ENCODE measurements around the gene TSC22D4.
"Not testable (repeated sequence)": the region's sequence is repeated elsewhere in the genome, so short reads cannot be mapped to it uniquely, and the experiment has no call there.

TSC22D4 gene

DNA sequence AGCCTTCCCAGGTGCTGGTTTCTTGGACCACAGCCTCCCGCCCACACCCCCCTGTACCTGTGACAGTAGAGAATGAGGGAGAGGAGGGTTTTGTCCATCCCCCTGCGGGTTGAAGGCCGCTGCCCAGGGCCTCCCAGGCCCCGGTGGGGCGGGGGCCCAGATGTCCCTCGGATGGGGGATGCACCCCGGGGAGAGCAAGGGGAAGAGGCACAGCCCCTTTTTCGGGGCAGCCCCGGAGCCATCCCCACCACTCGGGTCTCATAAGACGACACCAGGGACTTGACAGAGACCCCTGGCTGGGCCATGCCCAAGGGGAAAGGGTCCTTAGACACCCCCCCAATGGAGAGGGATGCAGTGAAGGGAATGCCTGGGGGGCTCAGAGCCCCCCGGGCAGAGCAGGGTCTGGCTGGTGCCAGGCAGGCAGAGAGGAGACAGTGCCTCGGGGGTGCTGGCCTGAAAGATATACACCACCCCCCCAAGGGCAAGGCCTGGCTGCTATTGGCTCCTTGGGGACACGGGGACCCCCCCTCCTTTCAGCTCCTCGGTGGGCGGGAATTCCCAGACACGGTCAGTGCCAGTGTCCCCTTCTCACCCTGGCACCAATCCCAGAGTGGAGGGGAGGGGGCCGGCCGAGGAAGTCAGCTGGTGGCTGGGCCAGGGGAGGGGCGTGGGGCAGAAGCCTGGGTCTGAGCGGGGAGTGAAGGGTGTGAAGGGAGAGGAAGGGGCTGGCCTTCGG lies 11.2 kb downstream of the TSC22D4 start:
- Histone ChIP-seq H3K27ac (ENCODE audit: low read depth, low read length) (no peak overlapping the region), H3K27me3 (ENCODE audit: control insufficient read depth in 1 of 2, insufficient read depth in 2 of 2, low read length in 2 of 2) (no peaks in the 10 kb centered on the region), H3K9me3 (ENCODE audit: low read length) (no peaks in the 10 kb centered on the region), H3K4me1 (ENCODE audit: insufficient read depth, low read length) (peaks cover 22% of the 10 kb centered on the region), H3K36me3 (ENCODE audit: insufficient read depth, low read length) (no peaks in the 10 kb centered on the region), H3K4me3 (ENCODE audit: low read depth in 1 of 2, low read length in 2 of 2) (no peak overlapping the region), H3K9ac (ENCODE audit: low read length) (no peak overlapping the region)

DNA sequence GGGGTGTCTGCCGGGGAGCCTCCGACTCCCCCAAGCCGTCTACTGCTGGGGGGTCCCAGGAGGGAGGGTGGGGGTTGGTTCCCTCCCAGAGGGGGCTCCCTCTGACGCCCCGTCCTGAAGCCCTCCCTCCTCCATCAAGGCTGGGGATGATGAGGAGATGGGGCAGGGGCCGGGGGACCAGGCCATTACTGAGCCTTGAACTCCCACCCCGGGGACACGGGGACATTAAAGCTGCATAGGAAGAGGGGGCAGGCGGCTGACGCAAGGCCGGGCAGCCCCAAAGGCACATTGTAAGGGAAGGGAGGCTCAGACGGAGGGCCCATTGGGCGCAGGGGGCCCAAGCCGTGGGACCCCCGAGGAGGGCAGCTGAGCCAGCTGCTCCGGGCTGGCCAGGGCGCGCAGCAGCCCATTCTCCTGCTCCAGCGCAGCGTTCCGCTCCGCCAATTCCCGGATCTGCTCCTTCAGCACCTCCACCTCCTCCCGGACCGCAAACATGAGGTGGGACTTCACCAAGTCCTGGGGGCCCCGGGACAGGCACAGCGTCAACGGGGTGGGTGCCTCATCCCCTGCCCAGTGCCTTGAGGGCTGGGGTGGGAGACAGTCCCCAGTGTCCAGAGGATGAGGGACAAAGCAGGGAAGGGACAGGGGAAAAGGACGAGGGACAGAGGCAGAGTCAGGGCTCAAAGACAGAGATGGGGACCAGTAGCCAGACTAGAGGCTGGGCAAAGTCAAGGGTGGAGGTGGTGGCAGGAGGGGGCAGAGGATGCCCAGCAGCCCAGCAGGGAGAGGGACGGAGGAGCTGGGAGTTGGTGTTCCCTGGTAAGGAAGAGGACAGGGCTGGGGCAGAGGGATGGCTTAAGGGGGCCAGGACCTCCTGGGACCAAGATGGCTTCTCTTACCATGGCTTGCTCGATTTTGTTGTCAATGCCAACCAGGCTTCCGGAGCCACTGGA lies 12.1 kb downstream of the TSC22D4 start:
- no peak overlapping the region for H3K4me3 ChIP-seq (ENCODE audit: low read depth in 1 of 2, low read length in 2 of 2)
- H3K27me3 ChIP-seq (ENCODE audit: control insufficient read depth in 1 of 2, insufficient read depth in 2 of 2, low read length in 2 of 2) = no peaks in the 10 kb centered on the region
- no peaks in the 10 kb centered on the region for H3K36me3 ChIP-seq (ENCODE audit: insufficient read depth, low read length)
- H3K9me3 ChIP-seq (ENCODE audit: low read length) = no peaks in the 10 kb centered on the region
- no peak overlapping the region for H3K9ac ChIP-seq (ENCODE audit: low read length)
- H3K27ac ChIP-seq (ENCODE audit: low read depth, low read length) = peak overlapping the region; percentile 44
- peaks cover 21% of the 10 kb centered on the region for H3K4me1 ChIP-seq (ENCODE audit: insufficient read depth, low read length)

DNA sequence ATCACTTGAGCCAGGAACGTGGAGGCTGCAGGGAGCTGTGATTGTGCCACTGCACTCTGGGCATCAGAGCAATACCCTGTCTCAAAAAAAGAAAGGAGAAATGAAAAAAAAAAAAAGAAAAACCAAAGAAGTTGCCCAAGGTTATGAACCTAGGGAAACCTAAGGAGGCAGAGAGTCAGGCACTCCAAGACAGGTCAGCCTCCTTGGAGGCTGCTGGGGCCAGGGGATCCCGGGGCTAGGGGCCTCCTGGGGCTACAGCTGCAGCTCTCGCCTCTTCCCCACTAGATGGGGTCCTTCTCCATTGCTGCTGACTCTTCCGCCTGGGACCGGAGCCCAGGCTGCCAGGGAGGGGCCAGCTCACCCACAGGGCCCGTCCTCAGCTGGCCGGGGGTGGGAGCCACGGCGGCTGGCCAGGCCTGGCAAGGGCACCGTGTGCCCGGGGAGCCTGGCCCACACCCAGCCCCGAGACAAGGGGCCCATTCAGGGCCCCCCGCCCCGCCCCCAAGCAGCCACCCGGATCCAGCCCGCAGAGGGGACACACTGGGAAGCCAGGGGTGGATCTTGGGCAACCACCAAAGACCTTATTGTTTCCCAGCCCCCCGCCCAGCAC lies 13.2 kb downstream of the TSC22D4 start:
- Histone ChIP-seq H3K27ac (ENCODE audit: low read depth, low read length) (peak overlapping the region; percentile 12), H3K9ac (ENCODE audit: low read length) (no peak overlapping the region), H3K9me3 (ENCODE audit: low read length) (no peaks in the 10 kb centered on the region), H3K36me3 (ENCODE audit: insufficient read depth, low read length) (peaks cover 2% of the 10 kb centered on the region), H3K4me1 (ENCODE audit: insufficient read depth, low read length) (peaks cover 21% of the 10 kb centered on the region), H3K27me3 (ENCODE audit: control insufficient read depth in 1 of 2, insufficient read depth in 2 of 2, low read length in 2 of 2) (no peaks in the 10 kb centered on the region), H3K4me3 (ENCODE audit: low read depth in 1 of 2, low read length in 2 of 2) (no peak overlapping the region)

DNA sequence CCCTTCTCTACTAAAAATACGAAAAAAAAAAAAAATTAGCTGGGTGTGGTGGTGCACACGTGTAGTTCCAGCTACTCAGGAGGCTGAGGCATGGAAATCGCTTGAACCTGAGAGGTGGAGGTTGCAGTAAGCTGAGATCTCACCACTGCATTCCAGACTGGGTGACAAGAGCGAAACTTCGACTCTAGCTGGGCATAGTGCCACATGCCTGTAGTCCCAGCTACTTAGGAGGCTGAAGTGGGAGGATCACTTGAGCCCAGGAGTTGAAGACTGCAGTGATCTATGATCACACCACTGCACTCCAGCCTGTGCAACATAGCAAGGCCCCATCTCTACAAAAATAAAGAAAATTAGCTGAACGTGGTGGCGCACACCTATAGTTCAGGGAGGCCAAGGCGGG lies 13.7 kb downstream of the TSC22D4 start:
- no peaks in the 10 kb centered on the region for H3K27me3 ChIP-seq (ENCODE audit: control insufficient read depth in 1 of 2, insufficient read depth in 2 of 2, low read length in 2 of 2)
- H3K36me3 ChIP-seq (ENCODE audit: insufficient read depth, low read length) = peaks cover 7% of the 10 kb centered on the region
- H3K27ac ChIP-seq (ENCODE audit: low read depth, low read length) = peak overlapping the region; percentile 12
- H3K9ac ChIP-seq (ENCODE audit: low read length) = no peak overlapping the region
- peaks cover 21% of the 10 kb centered on the region for H3K4me1 ChIP-seq (ENCODE audit: insufficient read depth, low read length)
- H3K4me3 ChIP-seq (ENCODE audit: low read depth in 1 of 2, low read length in 2 of 2) = no peak overlapping the region
- H3K9me3 ChIP-seq (ENCODE audit: low read length) = no peaks in the 10 kb centered on the region

DNA sequence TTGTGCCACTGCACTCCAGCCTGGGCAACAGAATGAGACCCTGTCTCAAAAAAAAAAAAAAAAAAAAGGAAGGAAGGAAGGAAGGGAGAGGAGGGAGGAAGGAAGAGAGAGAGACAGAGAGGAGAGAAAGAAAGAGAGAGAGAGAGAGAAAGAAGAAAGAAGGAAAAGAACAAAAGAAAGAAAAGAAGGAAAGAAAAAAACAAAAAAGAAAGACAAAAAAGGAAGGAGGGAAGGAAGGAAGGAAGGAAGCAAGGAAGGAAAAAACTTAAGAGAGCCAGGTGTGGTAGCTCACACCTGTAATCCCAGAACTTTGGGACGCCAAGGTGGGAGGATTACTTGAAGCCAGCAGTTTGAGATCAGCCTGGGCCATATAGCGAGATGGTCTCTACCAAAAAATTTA lies 14.2 kb downstream of the TSC22D4 start:
- H3K36me3 ChIP-seq (ENCODE audit: insufficient read depth, low read length) = peaks cover 10% of the 10 kb centered on the region
- no peaks in the 10 kb centered on the region for H3K9me3 ChIP-seq (ENCODE audit: low read length)
- H3K9ac ChIP-seq (ENCODE audit: low read length) = no peak overlapping the region
- H3K4me1 ChIP-seq (ENCODE audit: insufficient read depth, low read length) = peaks cover 21% of the 10 kb centered on the region
- no peak overlapping the region for H3K27ac ChIP-seq (ENCODE audit: low read depth, low read length)
- H3K4me3 ChIP-seq (ENCODE audit: low read depth in 1 of 2, low read length in 2 of 2) = no peak overlapping the region
- no peaks in the 10 kb centered on the region for H3K27me3 ChIP-seq (ENCODE audit: control insufficient read depth in 1 of 2, insufficient read depth in 2 of 2, low read length in 2 of 2)

DNA sequence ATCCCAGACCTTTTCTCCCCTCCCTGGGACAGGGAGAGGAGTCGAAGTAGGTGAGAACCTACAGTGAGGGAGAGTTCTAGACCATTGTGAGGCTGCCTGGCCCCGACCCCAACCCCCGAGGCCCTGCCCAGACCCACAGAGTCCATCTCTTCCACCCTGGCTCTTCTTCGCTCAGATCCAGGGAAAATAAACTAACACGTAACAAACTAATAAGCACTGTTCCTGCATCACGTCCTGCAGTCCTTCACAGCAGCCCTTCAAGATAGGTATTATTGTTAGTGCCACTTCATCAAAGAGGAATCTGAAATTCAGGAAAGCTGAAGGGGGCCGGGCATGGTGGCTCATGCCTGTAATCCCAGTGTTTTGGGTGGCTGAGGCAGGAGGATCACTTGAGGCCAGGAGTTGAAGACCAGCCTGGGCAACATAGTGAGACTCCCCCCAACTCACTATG lies 14.8 kb downstream of the TSC22D4 start, which contains the start of gene SPACDR:
Gene SPACDR, minus strand, starts transcription at position 51 of the 451 bp plus-strand sequence. CDS start 235 bp downstream, outside the sequence.
- Histone ChIP-seq H3K9me3 (ENCODE audit: low read length) (no peaks in the 10 kb centered on the region), H3K27ac (ENCODE audit: low read depth, low read length) (no peak within 1 kb of the TSS), H3K4me1 (ENCODE audit: insufficient read depth, low read length) (peaks cover 15% of the 10 kb centered on the region), H3K4me3 (ENCODE audit: low read depth in 1 of 2, low read length in 2 of 2) (no peak within 1 kb of the TSS), H3K27me3 (ENCODE audit: control insufficient read depth in 1 of 2, insufficient read depth in 2 of 2, low read length in 2 of 2) (no peaks in the 10 kb centered on the region), H3K36me3 (ENCODE audit: insufficient read depth, low read length) (peaks cover 10% of the 10 kb centered on the region), H3K9ac (ENCODE audit: low read length) (no peak within 1 kb of the TSS)

DNA sequence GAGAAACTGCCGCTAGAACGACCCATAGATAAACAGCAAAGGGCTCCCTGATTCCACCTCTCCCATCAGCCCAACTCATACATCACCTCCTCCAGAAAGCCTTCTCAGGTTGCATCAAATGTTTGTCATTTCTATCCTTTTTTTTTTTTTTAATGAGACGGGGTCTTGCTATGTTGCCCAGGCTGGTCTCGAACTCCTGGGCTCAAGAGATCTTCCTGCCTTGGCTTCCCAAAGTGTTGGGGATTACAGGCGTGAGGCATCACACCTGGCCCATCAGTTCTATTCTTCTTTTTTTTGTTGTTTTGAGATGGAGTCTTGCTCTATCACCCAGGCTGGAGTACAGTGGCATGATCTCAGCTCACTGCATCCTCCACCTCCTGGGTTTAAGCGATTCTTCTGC lies 22.0 kb downstream of the TSC22D4 start:
- Histone ChIP-seq H3K9ac (ENCODE audit: low read length) (no peak overlapping the region), H3K4me3 (ENCODE audit: low read depth in 1 of 2, low read length in 2 of 2) (no peak overlapping the region), H3K4me1 (ENCODE audit: insufficient read depth, low read length) (no peaks in the 10 kb centered on the region), H3K36me3 (ENCODE audit: insufficient read depth, low read length) (peaks cover 10% of the 10 kb centered on the region), H3K27ac (ENCODE audit: low read depth, low read length) (no peak overlapping the region), H3K27me3 (ENCODE audit: control insufficient read depth in 1 of 2, insufficient read depth in 2 of 2, low read length in 2 of 2) (no peaks in the 10 kb centered on the region), H3K9me3 (ENCODE audit: low read length) (no peaks in the 10 kb centered on the region)

DNA sequence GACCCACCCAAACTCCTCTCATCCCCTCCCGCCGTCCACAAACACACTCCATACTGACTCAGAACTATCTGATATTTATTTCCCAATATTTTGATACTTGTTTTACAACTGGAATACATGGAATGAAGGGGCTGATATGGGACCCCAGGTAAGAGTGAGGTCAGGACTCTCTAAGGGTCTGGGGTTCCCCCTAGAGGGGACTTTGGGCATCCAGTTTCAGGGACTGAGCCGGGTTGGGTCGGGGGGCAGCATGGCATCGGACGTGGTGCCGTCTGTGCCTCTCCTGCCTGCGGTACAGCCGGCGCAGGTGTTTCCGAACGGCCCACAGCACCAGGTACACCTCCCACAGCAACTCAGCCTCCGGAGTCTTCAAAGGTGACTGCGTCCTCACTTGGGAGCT lies 22.5 kb downstream of the TSC22D4 start:
- Histone ChIP-seq H3K27me3 (ENCODE audit: control insufficient read depth in 1 of 2, insufficient read depth in 2 of 2, low read length in 2 of 2) (no peaks in the 10 kb centered on the region), H3K27ac (ENCODE audit: low read depth, low read length) (no peak overlapping the region), H3K36me3 (ENCODE audit: insufficient read depth, low read length) (peaks cover 10% of the 10 kb centered on the region)

DNA sequence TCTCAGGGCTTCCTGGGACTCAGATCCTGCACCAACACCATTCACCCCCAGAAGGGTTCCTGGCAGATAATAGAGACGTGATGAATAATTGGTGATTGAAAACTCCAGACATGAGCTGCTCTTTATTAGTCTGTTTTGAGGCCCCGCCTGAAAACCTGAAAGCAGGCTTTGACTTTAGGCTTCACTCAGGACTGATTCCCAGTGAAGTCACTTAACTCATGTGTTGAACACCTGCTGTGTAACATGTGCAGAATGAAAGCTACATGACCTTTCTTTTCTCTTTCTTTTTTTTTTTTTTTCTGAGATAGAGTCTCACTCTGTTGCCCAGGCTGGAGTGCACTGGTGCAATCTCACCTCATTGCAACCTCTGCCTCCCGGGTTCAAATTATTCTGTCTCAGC lies 23.8 kb downstream of the TSC22D4 start:
- H3K4me3 ChIP-seq (ENCODE audit: low read depth in 1 of 2, low read length in 2 of 2) = no peak overlapping the region
- H3K27me3 ChIP-seq (ENCODE audit: control insufficient read depth in 1 of 2, insufficient read depth in 2 of 2, low read length in 2 of 2) = no peaks in the 10 kb centered on the region
- H3K27ac ChIP-seq (ENCODE audit: low read depth, low read length) = no peak overlapping the region
- peaks cover 2% of the 10 kb centered on the region for H3K36me3 ChIP-seq (ENCODE audit: insufficient read depth, low read length)
- no peaks in the 10 kb centered on the region for H3K4me1 ChIP-seq (ENCODE audit: insufficient read depth, low read length)
- H3K9ac ChIP-seq (ENCODE audit: low read length) = no peak overlapping the region
- no peaks in the 10 kb centered on the region for H3K9me3 ChIP-seq (ENCODE audit: low read length)

More for the DNA sequence above, 22.5 kb downstream of the TSC22D4 start:
- H3K4me1 ChIP-seq (ENCODE audit: insufficient read depth, low read length) = no peaks in the 10 kb centered on the region
- H3K4me3 ChIP-seq (ENCODE audit: low read depth in 1 of 2, low read length in 2 of 2) = no peak overlapping the region
- H3K9me3 ChIP-seq (ENCODE audit: low read length) = no peaks in the 10 kb centered on the region
- no peak overlapping the region for H3K9ac ChIP-seq (ENCODE audit: low read length)

DNA sequence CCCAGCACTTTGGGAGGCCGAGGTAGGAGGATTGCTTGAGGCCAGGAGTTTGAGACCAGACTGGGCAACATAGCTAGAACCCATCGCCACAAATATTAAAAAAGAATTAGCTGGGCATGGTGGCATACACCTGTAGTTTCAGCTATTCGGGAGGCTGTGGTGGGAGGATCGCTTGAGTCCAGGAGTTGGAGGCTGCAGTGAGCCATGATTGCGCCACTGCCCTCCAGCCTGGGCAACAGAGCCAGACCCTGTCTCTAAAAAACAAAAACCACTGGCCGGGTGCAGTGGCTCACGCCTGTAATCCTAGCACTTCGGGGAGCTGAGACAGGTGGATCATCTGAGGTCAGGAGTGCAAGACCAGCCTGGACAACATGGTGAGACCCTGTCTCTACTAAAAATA lies 25.2 kb downstream of the TSC22D4 start:
- H3K36me3 ChIP-seq (ENCODE audit: insufficient read depth, low read length); H3K4me1 ChIP-seq (ENCODE audit: insufficient read depth, low read length); H3K9ac ChIP-seq (ENCODE audit: low read length); H3K9me3 ChIP-seq (ENCODE audit: low read length); H3K27me3 ChIP-seq (ENCODE audit: control insufficient read depth in 1 of 2, insufficient read depth in 2 of 2, low read length in 2 of 2); H3K4me3 ChIP-seq (ENCODE audit: low read depth in 1 of 2, low read length in 2 of 2); H3K27ac ChIP-seq (ENCODE audit: low read depth, low read length): not testable (repeated sequence)

DNA sequence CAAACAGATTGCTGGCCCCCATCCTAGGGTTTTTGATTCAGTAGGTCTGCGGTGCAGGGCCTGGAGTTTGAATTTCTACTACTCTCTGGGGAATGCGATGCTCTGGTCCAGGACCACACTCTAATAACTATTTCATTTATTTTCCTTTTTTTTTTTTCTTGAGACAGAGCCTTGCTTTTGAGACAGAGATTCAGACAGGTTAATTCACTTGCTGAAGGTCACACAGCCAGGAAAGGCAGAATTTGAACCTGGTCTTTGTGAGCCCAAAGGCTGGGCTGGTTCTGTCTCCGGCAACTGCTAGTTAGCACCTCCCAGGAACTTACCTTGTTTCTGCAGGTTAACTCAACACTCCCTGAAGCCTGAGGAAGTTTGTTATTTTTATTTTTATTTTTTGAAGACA lies 26.5 kb downstream of the TSC22D4 start:
- H3K27me3 ChIP-seq (ENCODE audit: control insufficient read depth in 1 of 2, insufficient read depth in 2 of 2, low read length in 2 of 2) = no peaks in the 10 kb centered on the region
- H3K9me3 ChIP-seq (ENCODE audit: low read length) = no peaks in the 10 kb centered on the region
- H3K9ac ChIP-seq (ENCODE audit: low read length) = no peak overlapping the region
- no peaks in the 10 kb centered on the region for H3K36me3 ChIP-seq (ENCODE audit: insufficient read depth, low read length)
- H3K27ac ChIP-seq (ENCODE audit: low read depth, low read length) = no peak overlapping the region
- H3K4me1 ChIP-seq (ENCODE audit: insufficient read depth, low read length) = no peaks in the 10 kb centered on the region
- H3K4me3 ChIP-seq (ENCODE audit: low read depth in 1 of 2, low read length in 2 of 2) = no peak overlapping the region

Data from muscle layer of colon (tissue), 2 donors.